HEK293 (cell line): ENCODE data around the gene SLC14A1.

Experiments
- CTCF ChIP-seq: fragments of 450-650 bp; formaldehyde crosslinking; IDR thresholded peaks from 2 replicates; pipeline ENCODE4 v1.5.1; 2016; ENCODE audit warnings: missing biosample characterization, missing genetic modification characterization
- EGR2 ChIP-seq: fragments of 450-650 bp; formaldehyde crosslinking; IDR thresholded peaks from 2 replicates; pipeline ENCODE4 v1.5.1; 2016; ENCODE audit warnings: low read depth, missing biosample characterization, missing genetic modification characterization
- MYNN ChIP-seq: fragments of 450-650 bp; formaldehyde crosslinking; IDR thresholded peaks from 2 replicates; pipeline ENCODE4 v1.5.1; 2016; ENCODE audit warnings: missing biosample characterization, missing genetic modification characterization, borderline replicate concordance
- ZFP37 ChIP-seq: fragments of 450-650 bp; formaldehyde crosslinking; IDR thresholded peaks from 2 replicates; pipeline ENCODE4 v1.5.1; 2016; ENCODE audit warnings: missing biosample characterization, missing genetic modification characterization
- ZNF133 ChIP-seq: fragments of 450-650 bp; formaldehyde crosslinking; IDR thresholded peaks from 2 replicates; pipeline ENCODE4 v1.5.1; 2016; ENCODE audit warnings: missing biosample characterization, missing genetic modification characterization
- ZNF274 ChIP-seq, 2 experiments: fragments of 200-500 bp in 1 of 2; fragments of 450-650 bp in 1 of 2; sonication (Bioruptor generic) in 1 of 2; formaldehyde crosslinking in 1 of 2; IDR thresholded peaks; 2 replicates each; pipeline versions ENCODE4 v1.5.1 to v1.6.1; 2014 to 2016; ENCODE audit warnings: borderline replicate concordance in 1 of 2, inconsistent platforms in 1 of 2, low read length in 1 of 2, missing biosample characterization in 1 of 2, missing genetic modification characterization in 1 of 2

GRCh38 chr18:45730832-45731575 is 7.0 kb downstream of the SLC14A1 start:
- TF ChIP-seq ZNF274 (IDR thresholded peaks at IDR 0.05; ENCODE audit: low read length) (no peak), ZNF274 (tag by site-specific recombination; IDR thresholded peaks at IDR 0.05; ENCODE audit: borderline replicate concordance) (no peak), MYNN (tag by site-specific recombination) (no peak), ZNF133 (tag by site-specific recombination) (no peak), CTCF (tag by site-specific recombination) (no peak), EGR2 (tag by site-specific recombination) (no peak), ZFP37 (tag by site-specific recombination) (no peak)
